ENCODE measurements around the gene AGPAT4.

Gene AGPAT4

GRCh38 chr6:161143663-161144430, 130.0 kb downstream of the AGPAT4 start:
- no peak for TF ChIP-seq GATA2 (IDR thresholded peaks at IDR 0.05; ENCODE audit: low read depth, low read length)
- TF ChIP-seq GATA3 (IDR thresholded peaks at IDR 0.05; ENCODE audit: low read depth, low read length), result no peak

GRCh38 chr6:161142957-161143296, 130.9 kb downstream of the AGPAT4 start:
- TF ChIP-seq GATA2 (IDR thresholded peaks at IDR 0.05; ENCODE audit: low read depth, low read length) (no peak), GATA3 (IDR thresholded peaks at IDR 0.05; ENCODE audit: low read depth, low read length) (no peak)

GRCh38 chr6:161141173-161141572, 132.7 kb downstream of the AGPAT4 start:
- TF ChIP-seq GATA3 (IDR thresholded peaks at IDR 0.05; ENCODE audit: low read depth, low read length) (no peak), GATA2 (IDR thresholded peaks at IDR 0.05; ENCODE audit: low read depth, low read length) (no peak)

GRCh38 chr6:161140554-161140875, 133.3 kb downstream of the AGPAT4 start:
- TF ChIP-seq GATA3 (IDR thresholded peaks at IDR 0.05; ENCODE audit: low read depth, low read length) (no peak), GATA2 (IDR thresholded peaks at IDR 0.05; ENCODE audit: low read depth, low read length) (no peak)

GRCh38 chr6:161139766-161140553, 133.9 kb downstream of the AGPAT4 start:
- TF ChIP-seq GATA3 (IDR thresholded peaks at IDR 0.05; ENCODE audit: low read depth, low read length) (no peak), GATA2 (IDR thresholded peaks at IDR 0.05; ENCODE audit: low read depth, low read length) (no peak)

- TF ChIP-seq GATA3 (IDR thresholded peaks at IDR 0.05; ENCODE audit: low read depth, low read length), result no peak
- no peak for TF ChIP-seq GATA2 (IDR thresholded peaks at IDR 0.05; ENCODE audit: low read depth, low read length)
These were observed 134.5 kb downstream of the AGPAT4 start for GRCh38 chr6:161139304-161139765.

GRCh38 chr6:161138543-161139303, 135.1 kb downstream of the AGPAT4 start:
- TF ChIP-seq GATA2 (IDR thresholded peaks at IDR 0.05; ENCODE audit: low read depth, low read length) (no peak), GATA3 (IDR thresholded peaks at IDR 0.05; ENCODE audit: low read depth, low read length) (no peak)

- TF ChIP-seq GATA3 (IDR thresholded peaks at IDR 0.05; ENCODE audit: low read depth, low read length) (no peak), GATA2 (IDR thresholded peaks at IDR 0.05; ENCODE audit: low read depth, low read length) (no peak)
These were observed 135.9 kb downstream of the AGPAT4 start for GRCh38 chr6:161137839-161138542.

- TF ChIP-seq GATA2 (IDR thresholded peaks at IDR 0.05; ENCODE audit: low read depth, low read length) (no peak), GATA3 (IDR thresholded peaks at IDR 0.05; ENCODE audit: low read depth, low read length) (no peak)
These were observed 136.5 kb downstream of the AGPAT4 start for GRCh38 chr6:161137320-161137719.

- TF ChIP-seq GATA3 (IDR thresholded peaks at IDR 0.05; ENCODE audit: low read depth, low read length) (no peak), GATA2 (IDR thresholded peaks at IDR 0.05; ENCODE audit: low read depth, low read length) (no peak)
These were observed 137.2 kb downstream of the AGPAT4 start for GRCh38 chr6:161136655-161137054.

GRCh38 chr6:161135695-161136591, 137.9 kb downstream of the AGPAT4 start:
- no peak for TF ChIP-seq GATA3 (IDR thresholded peaks at IDR 0.05; ENCODE audit: low read depth, low read length)
- TF ChIP-seq GATA2 (IDR thresholded peaks at IDR 0.05; ENCODE audit: low read depth, low read length), result no peak

- no peak for TF ChIP-seq GATA2 (IDR thresholded peaks at IDR 0.05; ENCODE audit: low read depth, low read length)
- no peak for TF ChIP-seq GATA3 (IDR thresholded peaks at IDR 0.05; ENCODE audit: low read depth, low read length)
These were observed 139.1 kb downstream of the AGPAT4 start for GRCh38 chr6:161134550-161135298.
